Medulla oblongata (tissue), 1 donor: ENCODE measurements around the gene SPDYA.
A peak's percentile ranks its signal among the peaks of the same experiment; 100 is the strongest.
"Not testable (repeated sequence)": the region's sequence is repeated elsewhere in the genome, so short reads cannot be mapped to it uniquely, and the experiment has no call there.

Source experiments
- DNase-seq: peaks from one replicate; pipeline ENCODE4 v3.0.0-alpha.2; 2015; ENCODE audit errors: extremely low spot score

SPDYA gene

GRCh38 chr2:28810384-28811285 is at the start of gene SPDYA:
TSS of gene SPDYA (plus strand) at chr2:28810834. CDS start at chr2:28816015, 5,181 bp downstream.
- DNase-seq, result peak; percentile 54

- DNase-seq, result no peak
Observed at GRCh38 chr2:28761420-28761819, 49.2 kb upstream of the SPDYA start.

- DNase-seq, result no peak
Observed at GRCh38 chr2:28764909-28765711, 45.5 kb upstream of the SPDYA start.

- DNase-seq, result no peak
Observed at GRCh38 chr2:28766070-28766469, 44.6 kb upstream of the SPDYA start.

GRCh38 chr2:28767337-28767736 is 43.3 kb upstream of the SPDYA start:
- no peak for DNase-seq

- no peak for DNase-seq
Observed at GRCh38 chr2:28768422-28768821, 42.2 kb upstream of the SPDYA start.

- DNase-seq, result no peak
Observed at GRCh38 chr2:28768952-28769351, 41.7 kb upstream of the SPDYA start.

- no peak for DNase-seq
Observed at GRCh38 chr2:28772351-28772750, 38.3 kb upstream of the SPDYA start.

GRCh38 chr2:28776471-28776870 is 34.2 kb upstream of the SPDYA start:
- no peak for DNase-seq

- no peak for DNase-seq
Observed at GRCh38 chr2:28778392-28778791, 32.2 kb upstream of the SPDYA start.

GRCh38 chr2:28779001-28779400 is 31.6 kb upstream of the SPDYA start:
- DNase-seq, result no peak

GRCh38 chr2:28780496-28780895 is 30.1 kb upstream of the SPDYA start:
- no peak for DNase-seq

GRCh38 chr2:28782423-28782822 is 28.2 kb upstream of the SPDYA start:
- no peak for DNase-seq

- not testable (repeated sequence) for DNase-seq
Observed at GRCh38 chr2:28784570-28784969, 26.1 kb upstream of the SPDYA start.

- DNase-seq, result no peak
Observed at GRCh38 chr2:28796620-28797019, 14.0 kb upstream of the SPDYA start.

GRCh38 chr2:28801726-28802125 is 8.9 kb upstream of the SPDYA start:
- no peak for DNase-seq

- DNase-seq, result no peak
Observed at GRCh38 chr2:28802975-28803429, 7.6 kb upstream of the SPDYA start.

GRCh38 chr2:28809927-28810326 is 707 bp upstream of the SPDYA start:
- no peak for DNase-seq

- no peak for DNase-seq
Observed at GRCh38 chr2:28818053-28818452, 7.4 kb downstream of the SPDYA start.

- DNase-seq, result peak; percentile 67
Observed at GRCh38 chr2:28821295-28821958, 10.8 kb downstream of the SPDYA start.

- no peak for DNase-seq
Observed at GRCh38 chr2:28822036-28822435, 11.4 kb downstream of the SPDYA start.

GRCh38 chr2:28824207-28824606 is 13.6 kb downstream of the SPDYA start:
- DNase-seq, result no peak
